IPS DF 19.7 (cell line): ENCODE measurements around the gene PCED1B.
A peak's percentile ranks its signal among the peaks of the same experiment; 100 is the strongest.

ENCODE experiments used
- DNase-seq: peaks from one replicate; pipeline ENCODE4 v3.0.0-alpha.2; 2013; ENCODE audit warnings: low read depth, low spot score

PCED1B gene

DNA sequence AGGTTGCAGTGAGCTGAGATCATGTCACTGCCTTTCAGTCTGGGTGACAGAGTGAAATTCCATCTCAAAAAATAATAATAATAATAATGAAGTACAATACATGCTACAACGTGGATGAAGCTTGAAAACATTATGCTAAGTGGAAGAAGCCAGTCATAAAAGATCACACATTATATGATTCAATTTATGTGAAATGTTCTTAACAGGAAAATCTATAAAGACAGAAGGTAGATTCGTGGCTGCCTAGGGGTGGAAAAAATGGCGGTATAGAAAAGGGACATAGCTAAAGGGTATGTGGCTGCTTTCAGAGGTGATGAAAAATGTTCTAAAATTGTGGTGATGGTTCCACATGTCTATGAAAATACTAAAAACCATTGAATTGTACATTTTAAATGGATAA, 41.3 kb downstream of the PCED1B start:
- no peak for DNase-seq

DNA sequence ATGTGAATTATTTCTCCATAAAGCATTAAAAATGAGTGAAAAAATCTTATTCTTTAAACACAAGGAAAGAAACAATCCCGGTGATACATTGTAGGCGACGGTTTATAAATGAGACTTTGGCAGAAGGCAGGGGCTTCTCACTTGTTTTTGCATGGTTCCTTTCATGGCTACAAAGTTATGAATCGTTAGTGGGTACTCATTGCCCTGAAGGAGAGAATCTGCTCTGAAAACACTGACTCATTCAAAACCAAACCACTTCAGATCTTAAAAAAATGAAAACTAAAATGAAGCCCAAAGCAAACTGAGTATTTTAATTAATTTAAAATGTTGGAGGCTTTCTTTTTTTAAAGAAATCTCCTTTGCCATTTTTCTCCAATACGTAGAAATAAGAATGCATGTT, 41.7 kb downstream of the PCED1B start:
- no peak for DNase-seq

DNA sequence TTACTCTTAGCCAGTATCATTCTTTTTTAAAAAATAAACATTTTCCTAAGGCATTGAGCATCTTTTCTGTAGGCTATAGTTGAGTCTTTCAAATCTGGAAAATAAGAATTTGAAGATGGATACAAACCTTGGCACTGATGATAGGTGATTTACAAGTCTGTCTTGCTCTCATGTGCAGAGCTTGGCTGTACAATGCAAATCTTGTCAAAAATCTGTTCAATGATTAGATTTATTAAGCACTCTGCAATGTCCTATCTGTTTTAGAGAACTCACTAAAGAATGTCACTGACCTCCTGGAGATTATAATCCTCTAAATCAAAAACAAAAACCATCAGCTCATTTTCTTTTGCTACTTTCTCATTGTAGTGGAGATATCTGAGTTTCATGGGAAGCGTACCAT, 43.2 kb downstream of the PCED1B start:
- no peak for DNase-seq

DNA sequence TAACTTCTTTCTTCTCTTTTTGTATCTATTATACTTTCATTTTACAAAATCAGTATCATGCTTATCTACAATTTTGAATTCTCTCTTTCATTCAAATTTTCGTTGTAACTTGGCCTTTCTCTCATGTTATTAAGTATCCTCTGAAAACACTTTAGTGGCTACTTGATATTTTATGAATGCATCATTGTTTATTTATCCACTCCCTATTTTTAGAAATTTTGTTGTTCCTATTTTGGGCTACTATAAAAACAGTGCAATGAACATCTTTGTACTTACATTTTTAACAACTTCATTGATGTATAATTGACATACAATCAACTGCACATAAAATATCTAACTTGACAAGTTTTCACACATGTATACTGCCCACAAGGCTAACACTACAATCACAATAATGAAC, 44.3 kb downstream of the PCED1B start:
- DNase-seq = no peak

DNA sequence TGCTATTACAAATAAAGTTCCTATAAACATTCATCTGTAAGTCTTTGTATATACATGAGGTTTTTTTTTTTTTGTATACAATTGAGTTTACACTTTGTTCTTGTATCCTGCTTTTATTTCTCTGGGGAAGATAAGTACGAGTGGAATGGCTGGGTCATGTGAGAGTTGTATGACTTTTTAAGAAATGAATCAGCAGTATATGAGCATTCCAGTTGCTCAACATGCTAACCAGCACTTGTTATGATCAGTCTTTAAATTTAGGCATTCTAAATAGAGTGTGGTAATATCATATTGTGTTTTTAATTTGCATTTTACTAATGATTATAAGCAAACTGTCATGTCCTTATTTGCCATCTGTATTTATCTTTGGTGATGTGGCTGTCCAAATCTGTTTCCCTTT, 45.0 kb downstream of the PCED1B start:
- no peak for DNase-seq

DNA sequence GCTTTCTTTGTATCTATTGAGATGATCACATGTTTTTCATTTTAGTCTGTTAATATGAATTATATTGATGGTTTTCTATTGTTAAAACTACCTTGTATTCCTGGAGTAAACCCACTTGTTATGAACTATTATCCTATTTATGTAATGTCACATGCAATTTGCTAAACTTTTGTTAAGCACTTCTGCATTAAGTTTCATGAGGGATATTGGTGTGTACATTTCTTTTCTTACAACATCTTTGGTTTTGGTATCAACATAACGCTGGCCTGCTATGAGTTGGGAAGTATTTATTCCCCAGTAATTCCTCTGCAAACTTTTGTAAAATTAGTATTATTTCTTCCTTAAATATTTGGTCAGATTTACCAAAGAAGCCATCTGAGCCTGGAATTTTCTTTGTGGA, 46.8 kb downstream of the PCED1B start:
- no peak for DNase-seq

DNA sequence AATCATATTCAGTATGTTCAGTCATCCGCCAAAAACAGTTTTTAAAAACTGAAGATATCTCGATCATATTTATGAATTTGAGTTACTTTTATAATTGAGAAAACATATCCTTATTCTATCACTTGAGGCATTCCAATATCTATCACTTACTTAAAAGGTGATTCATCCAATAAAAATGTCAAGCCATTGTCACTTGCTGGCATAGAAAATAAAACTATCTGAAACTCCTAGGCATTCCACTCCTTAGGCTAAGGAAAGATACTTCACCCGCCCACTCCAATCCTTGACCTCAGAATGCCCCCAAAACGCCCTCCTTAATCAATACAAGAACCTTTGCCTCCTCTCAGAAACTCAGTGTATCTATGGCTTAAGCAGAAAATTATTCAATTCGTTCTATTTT, 51.6 kb downstream of the PCED1B start:
- no peak for DNase-seq

DNA sequence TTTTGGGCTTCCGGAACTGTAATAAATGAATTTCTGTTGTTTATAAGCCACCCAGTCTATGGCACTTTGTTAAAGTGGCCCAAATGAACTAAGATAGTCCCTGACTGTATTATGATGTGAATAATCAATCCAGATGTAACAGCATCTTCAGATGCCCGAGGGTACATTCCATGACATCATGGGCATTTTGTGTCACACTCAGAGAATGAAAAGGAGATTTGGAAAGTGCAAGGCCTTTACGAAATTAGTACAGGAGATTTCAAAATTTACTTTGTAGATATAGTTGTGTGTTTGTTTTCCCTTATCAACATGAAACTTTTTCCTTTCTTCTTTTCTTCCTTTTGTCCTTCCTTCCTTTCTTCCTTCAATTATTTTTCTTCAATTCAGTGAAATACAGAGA, 54.6 kb downstream of the PCED1B start:
- DNase-seq = no peak

DNA sequence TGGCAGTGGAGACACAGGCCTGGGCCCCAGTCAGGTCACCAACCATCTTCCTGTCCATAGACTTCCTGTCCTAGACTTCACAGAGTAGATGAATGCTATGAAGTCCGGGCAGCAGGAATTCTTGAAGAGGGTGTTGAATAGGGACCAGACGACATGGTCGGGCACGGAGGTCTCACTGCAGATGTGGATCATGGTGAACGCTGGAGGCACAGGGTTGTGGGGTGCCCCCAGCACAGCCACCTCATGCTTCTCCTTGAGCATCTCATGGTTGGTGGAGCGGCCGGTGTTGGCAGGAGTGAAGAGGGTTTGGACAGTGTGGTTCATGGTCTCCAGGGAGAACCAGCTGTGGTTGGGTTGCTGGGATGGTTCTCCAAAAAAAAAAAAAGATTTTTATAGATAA, 56.2 kb downstream of the PCED1B start:
- DNase-seq = no peak

DNA sequence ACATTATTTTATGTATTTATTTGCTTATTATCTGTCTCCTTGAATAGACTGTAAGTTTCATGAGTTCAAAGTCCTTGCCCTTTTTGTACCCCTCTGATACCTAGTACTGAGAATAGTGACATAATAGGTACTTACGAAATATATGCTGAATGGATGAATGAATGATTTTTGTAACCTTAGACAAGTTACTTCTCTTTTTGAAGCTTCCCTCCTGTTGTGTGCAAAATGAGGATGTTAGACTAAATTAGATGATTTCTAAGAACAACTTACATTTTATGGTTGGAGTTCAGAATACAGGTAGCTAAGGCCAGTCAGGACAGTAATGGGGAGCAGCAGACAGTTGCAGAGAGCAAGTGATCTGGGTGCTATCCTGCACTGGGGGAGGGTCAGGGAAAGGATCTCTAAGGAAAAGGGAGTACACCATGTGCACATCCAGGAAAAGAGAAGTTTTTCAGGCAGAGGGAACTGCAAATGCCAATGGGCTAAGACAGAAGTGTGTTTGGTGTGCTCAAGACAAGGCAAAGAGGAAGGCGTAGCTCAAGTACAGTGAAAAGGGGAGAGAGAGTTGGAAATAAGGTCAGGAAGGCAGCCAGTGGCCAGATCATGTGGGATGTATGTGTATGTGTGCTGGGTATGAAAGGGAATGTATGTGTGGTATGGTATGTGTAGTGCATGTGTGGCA, 59.7 kb downstream of the PCED1B start:
- no peak for DNase-seq

DNA sequence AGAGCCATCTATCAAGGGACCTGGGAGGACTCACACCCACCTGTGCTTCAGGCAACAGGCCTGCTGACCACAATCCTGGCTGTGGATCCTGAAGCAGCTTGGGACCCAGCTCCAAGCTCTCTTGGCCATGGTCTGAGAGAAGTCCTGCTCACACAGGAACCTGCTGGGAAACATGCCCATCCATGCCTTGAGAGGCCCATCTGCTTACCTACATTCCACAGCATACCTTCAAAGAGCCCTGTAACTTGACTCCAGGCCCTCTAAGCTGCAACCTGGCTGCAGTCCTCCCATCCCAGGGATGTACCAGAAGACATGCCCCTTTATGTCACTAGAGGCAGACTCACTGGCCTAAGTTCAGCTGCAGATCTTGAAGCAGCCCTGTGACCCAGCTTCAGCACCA, 62.0 kb downstream of the PCED1B start:
- DNase-seq = peak; percentile 17

DNA sequence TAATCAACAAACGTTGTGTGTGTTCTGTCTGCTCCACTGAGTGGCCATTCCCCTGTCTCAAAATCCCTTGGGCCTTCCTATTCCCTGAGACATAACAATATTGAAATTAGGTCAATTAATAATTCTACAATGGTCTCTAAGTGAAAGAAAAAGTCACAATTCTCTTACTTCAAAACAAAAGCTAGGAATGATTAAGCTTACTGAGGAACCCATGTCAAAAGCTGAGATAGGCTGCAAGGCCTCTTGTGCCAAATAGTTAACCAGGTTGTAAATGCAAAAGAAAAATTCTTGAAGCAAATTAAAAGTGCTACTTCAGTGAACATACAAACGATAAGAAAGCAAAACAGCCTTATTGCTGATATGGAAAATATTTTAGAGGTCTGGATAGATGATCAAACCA, 65.3 kb downstream of the PCED1B start:
- no peak for DNase-seq

DNA sequence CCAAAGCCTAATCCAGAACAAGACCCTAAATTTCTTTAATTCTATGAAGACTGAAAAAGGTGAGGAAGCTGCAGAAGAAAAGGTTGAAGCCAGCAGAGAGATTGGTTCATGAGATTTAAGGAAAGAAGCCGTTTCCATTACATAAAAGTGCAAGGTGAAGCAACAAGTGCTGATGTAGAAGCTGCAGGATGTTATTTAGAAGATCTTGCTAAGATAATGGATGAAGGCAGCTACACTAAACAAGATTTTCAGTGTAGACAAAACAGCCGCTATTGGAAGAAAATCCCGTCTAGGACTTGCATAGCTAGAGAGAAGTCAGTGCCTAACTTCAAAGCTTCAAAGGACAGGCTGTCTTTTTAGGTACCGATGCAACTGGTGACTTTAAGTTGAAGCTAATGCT, 65.8 kb downstream of the PCED1B start:
- DNase-seq = no peak

DNA sequence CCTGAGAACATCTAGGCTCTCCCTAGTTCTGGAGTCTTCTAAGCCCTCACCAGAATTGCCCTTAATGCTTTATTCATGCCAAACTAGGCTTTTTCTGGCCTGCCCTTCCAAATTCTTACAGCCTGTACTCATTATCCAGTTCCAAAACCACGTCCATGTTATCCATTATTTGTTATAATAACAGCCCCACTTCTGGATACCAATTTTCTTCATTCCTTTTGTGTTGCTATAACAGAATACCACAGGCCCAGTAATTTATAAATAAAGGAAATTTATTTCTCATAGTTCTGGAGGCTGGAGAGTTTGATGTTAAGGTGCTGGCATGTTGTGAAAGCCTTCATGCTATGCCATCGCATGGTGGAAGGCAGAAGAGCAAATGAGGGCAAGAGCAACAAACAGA, 68.3 kb downstream of the PCED1B start:
- no peak for DNase-seq

DNA sequence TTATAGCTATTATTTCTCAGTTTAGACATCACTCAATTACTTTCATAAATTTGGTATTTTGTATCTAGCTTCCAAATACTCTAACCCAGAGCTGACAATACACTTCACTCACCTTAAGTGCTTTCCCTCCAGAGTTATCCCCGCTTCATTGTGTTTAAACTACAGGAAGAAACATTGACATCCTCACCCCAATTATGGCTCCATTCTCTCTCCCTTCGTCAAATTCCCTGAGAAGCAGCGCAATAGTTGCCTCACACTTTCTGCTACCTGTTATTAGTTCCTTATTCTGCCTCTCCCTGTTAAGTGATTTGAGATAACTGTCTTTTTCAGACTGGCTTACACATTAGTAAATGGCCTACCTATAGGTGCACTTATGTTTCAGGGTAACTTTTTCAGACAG, 69.7 kb downstream of the PCED1B start:
- no peak for DNase-seq

DNA sequence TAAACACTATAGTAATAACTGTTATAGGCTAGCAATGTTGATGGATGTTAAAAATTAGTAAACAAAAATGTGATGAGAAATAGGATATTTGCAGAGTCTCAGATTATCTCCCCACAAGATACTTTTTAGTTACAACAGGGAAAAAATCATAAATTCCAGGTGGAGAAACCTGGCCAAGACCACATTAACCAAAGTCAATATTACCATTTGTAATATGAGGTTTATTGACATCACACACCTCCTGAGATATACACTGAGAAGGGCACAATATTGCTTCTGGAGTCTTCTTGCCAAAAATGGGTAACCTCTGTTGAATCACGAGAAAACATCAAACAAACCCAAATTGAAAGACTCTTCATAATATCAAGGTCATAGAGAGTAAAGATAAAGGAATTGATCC, 72.7 kb downstream of the PCED1B start:
- DNase-seq = no peak

DNA sequence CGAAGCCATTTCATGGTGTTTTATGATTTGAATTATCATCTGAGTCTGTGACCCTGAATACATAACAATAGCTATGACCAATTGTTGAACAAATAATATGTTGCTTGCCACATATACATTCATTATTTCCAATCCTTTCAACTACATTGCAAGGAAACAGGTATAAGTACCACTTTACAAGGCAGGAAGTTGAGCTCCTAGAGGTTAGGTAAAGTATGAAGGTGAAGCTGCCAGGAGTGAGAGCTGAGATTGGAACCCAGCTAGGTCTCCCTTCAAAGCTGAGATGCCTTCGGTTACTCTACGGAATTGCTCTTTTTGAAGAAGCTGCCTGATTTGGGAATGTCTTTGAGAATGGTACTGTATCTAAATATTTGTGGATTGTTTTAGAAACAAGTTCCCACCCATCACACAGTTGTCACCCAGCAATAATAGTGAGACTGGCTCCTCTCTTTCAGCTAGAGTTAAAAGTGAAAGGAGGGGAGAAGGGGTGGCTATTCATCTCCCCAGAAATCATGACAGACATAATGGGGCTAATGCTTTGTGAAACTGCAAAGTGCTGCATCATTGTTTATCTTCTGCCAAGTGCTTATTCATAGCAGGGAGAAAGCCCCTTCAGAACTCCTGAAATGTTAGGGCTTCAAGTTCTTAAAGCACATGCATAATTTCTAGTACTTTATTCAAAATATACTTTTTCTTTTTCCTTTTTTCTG, 76.2 kb downstream of the PCED1B start:
- DNase-seq = no peak

DNA sequence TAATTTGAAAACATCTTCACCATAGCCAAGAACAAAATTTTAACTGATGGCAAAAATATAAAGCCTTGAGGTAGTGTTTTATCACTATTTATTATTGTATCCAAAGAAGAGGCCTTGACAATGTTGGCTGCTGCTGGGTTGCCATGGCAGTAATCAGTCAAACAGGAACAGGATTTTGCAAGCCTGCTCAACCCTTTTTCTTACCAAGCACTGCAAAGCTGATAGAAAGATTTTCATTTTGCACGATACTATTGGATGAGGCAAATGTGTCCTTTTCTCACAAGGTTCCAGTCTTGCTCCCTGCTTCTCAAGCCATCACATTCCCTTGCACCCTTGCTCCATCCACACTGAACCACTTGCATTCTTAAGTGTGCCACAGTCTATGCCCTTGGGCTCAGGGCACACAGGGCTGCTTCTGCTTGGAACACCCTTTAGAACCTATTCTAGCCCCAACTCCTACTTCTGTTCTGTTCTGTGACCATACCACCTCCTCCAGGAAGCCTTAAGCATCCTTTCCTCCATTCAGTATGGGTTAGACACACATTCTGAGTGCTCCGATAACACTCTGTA, 76.8 kb downstream of the PCED1B start:
- DNase-seq = no peak

DNA sequence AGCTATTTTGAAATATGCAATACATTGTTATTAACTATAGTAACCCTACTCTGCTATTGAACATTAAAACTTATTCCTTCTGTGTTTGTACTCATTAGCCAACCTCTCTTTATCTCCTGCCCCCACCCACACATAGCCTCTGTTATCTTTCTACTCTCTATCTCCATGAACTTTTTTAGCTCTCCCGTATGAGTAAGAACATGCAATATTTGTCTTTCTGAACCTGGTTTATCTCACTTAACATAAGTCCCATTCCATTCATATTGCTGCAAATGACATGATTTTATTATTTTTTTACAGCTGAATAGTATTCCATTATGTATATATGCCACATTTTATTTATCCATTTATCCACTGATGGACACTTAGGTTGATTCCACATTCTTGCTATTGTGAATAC, 79.4 kb downstream of the PCED1B start:
- no peak for DNase-seq

DNA sequence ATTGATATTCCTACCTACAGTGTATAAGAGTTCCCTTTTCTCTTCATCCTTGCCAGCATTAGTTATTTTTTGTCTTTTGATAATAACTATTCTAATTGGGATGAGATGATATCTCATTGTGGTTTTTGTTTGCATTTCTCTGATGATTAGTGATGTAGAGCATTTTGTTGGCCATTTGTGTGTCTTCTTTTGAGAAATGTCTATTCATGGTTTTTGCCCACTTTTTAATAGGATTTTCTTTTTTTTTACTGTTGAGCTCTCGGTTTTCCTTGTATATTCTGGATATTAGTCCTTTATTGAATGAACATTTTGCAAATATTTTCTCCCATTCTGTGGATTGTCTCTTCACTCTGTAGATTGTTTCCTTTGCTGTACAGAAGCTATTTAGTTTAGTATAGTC, 79.9 kb downstream of the PCED1B start:
- no peak for DNase-seq

DNA sequence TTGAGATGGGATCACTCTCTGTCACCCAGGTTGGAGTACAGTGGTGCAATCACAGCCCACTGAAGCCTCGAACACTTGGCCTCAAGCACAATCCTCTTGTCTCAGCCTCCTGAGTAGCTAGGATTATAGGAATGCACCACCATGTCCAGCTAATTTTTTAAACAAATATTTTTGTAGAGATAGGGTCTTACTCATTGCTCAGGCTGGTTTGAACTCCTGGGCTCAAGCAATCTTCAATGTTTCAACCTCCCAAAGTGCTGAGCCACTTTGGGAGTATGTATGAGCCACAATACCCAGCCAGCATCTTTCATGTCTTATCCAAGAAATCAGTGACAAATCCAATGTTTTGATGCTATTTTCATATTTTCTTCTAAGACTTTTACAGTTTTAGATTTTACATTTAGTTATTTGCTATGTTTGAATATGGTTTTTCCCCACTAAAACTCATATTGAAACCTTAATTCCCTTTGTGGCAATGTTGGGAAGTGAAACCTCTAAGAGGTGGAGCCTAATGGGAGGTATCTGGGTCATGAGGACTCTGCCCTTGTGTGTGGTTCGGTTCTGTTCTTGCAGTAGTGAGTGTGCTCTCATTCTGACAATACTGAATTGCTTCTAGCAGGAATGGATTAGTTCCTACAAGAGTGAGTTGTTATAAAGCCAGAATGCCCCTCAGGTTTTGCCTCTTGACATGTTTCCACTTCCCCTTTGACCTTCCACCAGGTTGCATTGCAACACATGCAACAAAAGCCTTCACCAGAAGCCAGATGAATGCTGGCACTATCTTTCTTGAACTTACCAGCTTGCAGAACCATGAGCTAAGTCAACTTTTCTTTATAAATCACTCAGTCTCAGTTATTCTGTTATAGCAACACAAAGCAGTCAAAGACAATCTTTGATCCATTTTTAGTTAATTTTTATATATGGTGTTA, 81.2 kb downstream of the PCED1B start:
- no peak for DNase-seq

DNA sequence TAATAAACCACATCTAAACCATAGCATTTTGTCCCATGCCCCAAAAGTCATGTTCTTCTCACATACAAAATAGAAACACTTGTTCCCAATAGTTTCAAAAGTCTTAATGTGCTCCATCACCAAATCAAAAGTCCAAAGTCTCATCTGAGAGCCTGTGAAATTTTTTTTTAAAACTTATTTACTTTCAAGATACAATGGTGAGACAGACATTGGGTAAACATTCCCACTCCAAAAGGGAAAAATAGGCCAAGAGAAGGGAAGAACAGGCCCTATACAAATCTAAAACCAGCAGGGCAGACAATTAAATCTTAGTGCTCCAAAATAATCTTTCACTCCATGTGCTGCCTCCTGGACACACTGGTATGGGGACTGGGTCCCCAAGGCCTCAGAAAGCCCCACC, 84.7 kb downstream of the PCED1B start:
- DNase-seq = no peak
